ENCODE measurements around the gene KCNMB3.

KCNMB3 gene

GRCh38 chr3:179233043-179233442, 17.9 kb downstream of the KCNMB3 start:
- no peak for TF ChIP-seq EZH2phosphoT487 (IDR thresholded peaks at IDR 0.05; ENCODE audit: low read depth)
- TF ChIP-seq, protein P1, sequence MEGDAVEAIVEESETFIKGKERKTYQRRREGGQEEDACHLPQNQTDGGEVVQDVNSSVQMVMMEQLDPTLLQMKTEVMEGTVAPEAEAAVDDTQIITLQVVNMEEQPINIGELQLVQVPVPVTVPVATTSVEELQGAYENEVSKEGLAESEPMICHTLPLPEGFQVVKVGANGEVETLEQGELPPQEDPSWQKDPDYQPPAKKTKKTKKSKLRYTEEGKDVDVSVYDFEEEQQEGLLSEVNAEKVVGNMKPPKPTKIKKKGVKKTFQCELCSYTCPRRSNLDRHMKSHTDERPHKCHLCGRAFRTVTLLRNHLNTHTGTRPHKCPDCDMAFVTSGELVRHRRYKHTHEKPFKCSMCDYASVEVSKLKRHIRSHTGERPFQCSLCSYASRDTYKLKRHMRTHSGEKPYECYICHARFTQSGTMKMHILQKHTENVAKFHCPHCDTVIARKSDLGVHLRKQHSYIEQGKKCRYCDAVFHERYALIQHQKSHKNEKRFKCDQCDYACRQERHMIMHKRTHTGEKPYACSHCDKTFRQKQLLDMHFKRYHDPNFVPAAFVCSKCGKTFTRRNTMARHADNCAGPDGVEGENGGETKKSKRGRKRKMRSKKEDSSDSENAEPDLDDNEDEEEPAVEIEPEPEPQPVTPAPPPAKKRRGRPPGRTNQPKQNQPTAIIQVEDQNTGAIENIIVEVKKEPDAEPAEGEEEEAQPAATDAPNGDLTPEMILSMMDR (IDR thresholded peaks at IDR 0.05; ENCODE audit: low read depth, low read length), result no peak
- Histone ChIP-seq H3K27me3 (ENCODE audit: low read depth, low read length) (no peaks in the 10 kb centered on the region), H3K9me3 (ENCODE audit: insufficient read depth, low read length) (no peaks in the 10 kb centered on the region), H2AFZ (ENCODE audit: low read depth, low read length) (no peak overlapping the region), H3K79me2 (ENCODE audit: low read length) (no peaks in the 10 kb centered on the region), H4K20me1 (ENCODE audit: insufficient read depth, low read length) (no peaks in the 10 kb centered on the region), H3K4me3 (ENCODE audit: low read length) (no peak overlapping the region), H3K36me3 (replicated peaks; ENCODE audit: low read depth, low read length) (peaks cover 15% of the 10 kb centered on the region), H3K27ac (ENCODE audit: low read length) (no peak overlapping the region), H3K9ac (ENCODE audit: low read length) (no peak overlapping the region), H3K4me1 (ENCODE audit: low read length) (0 out of 2 replicates have a peak, but pooled peaks cover 4% of the 10 kb centered on the region), H3K4me2 (ENCODE audit: low read length) (no peak overlapping the region)

- peaks cover 20% of the 10 kb centered on the region for H3K36me3 ChIP-seq (replicated peaks; ENCODE audit: low read depth, low read length)
- H3K9ac ChIP-seq (ENCODE audit: low read length), result no peak overlapping the region
- no peak overlapping the region for H3K4me3 ChIP-seq (ENCODE audit: low read length)
- H4K20me1 ChIP-seq (ENCODE audit: insufficient read depth, low read length), result no peaks in the 10 kb centered on the region
- no peaks in the 10 kb centered on the region for H3K27me3 ChIP-seq (ENCODE audit: low read depth, low read length)
- H3K9me3 ChIP-seq (ENCODE audit: insufficient read depth, low read length), result no peaks in the 10 kb centered on the region
- H3K4me1 ChIP-seq (ENCODE audit: low read length), result no peaks in the 10 kb centered on the region
- H3K27ac ChIP-seq (ENCODE audit: low read length), result no peak overlapping the region
- no peak overlapping the region for H2AFZ ChIP-seq (ENCODE audit: low read depth, low read length)
- no peaks in the 10 kb centered on the region for H3K79me2 ChIP-seq (ENCODE audit: low read length)
- H3K4me2 ChIP-seq (ENCODE audit: low read length), result no peak overlapping the region
- no peak for TF ChIP-seq EZH2phosphoT487 (IDR thresholded peaks at IDR 0.05; ENCODE audit: low read depth)
- TF ChIP-seq, protein P1 (IDR thresholded peaks at IDR 0.05; ENCODE audit: low read depth, low read length), result no peak
Observed at GRCh38 chr3:179229177-179229576, 21.7 kb downstream of the KCNMB3 start.

- Histone ChIP-seq H3K36me3 (replicated peaks; ENCODE audit: low read depth, low read length) (peaks cover 12% of the 10 kb centered on the region), H3K4me1 (ENCODE audit: low read length) (no peaks in the 10 kb centered on the region), H3K79me2 (ENCODE audit: low read length) (no peaks in the 10 kb centered on the region), H3K4me3 (ENCODE audit: low read length) (no peak overlapping the region), H3K27ac (ENCODE audit: low read length) (no peak overlapping the region), H3K27me3 (ENCODE audit: low read depth, low read length) (no peaks in the 10 kb centered on the region), H3K4me2 (ENCODE audit: low read length) (no peak overlapping the region), H3K9ac (ENCODE audit: low read length) (no peak overlapping the region), H2AFZ (ENCODE audit: low read depth, low read length) (no peak overlapping the region), H4K20me1 (ENCODE audit: insufficient read depth, low read length) (no peaks in the 10 kb centered on the region), H3K9me3 (ENCODE audit: insufficient read depth, low read length) (no peaks in the 10 kb centered on the region)
- no peak for TF ChIP-seq EZH2phosphoT487 (IDR thresholded peaks at IDR 0.05; ENCODE audit: low read depth)
- TF ChIP-seq, protein P1 (IDR thresholded peaks at IDR 0.05; ENCODE audit: low read depth, low read length), result no peak
Observed at GRCh38 chr3:179227349-179227748, 23.6 kb downstream of the KCNMB3 start.

- H3K9ac ChIP-seq (ENCODE audit: low read length), result no peak overlapping the region
- no peak overlapping the region for H3K4me2 ChIP-seq (ENCODE audit: low read length)
- H3K9me3 ChIP-seq (ENCODE audit: insufficient read depth, low read length), result no peaks in the 10 kb centered on the region
- no peaks in the 10 kb centered on the region for H3K4me1 ChIP-seq (ENCODE audit: low read length)
- TF ChIP-seq, protein P1 (IDR thresholded peaks at IDR 0.05; ENCODE audit: low read depth, low read length), result no peak
- no peak for TF ChIP-seq EZH2phosphoT487 (IDR thresholded peaks at IDR 0.05; ENCODE audit: low read depth)
- peaks cover 8% of the 10 kb centered on the region for H3K36me3 ChIP-seq (replicated peaks; ENCODE audit: low read depth, low read length)
- H2AFZ ChIP-seq (ENCODE audit: low read depth, low read length), result no peak overlapping the region
- H3K27me3 ChIP-seq (ENCODE audit: low read depth, low read length), result no peaks in the 10 kb centered on the region
- H3K27ac ChIP-seq (ENCODE audit: low read length), result no peak overlapping the region
- H3K4me3 ChIP-seq (ENCODE audit: low read length), result no peak overlapping the region
- H3K79me2 ChIP-seq (ENCODE audit: low read length), result no peaks in the 10 kb centered on the region
- H4K20me1 ChIP-seq (ENCODE audit: insufficient read depth, low read length), result no peaks in the 10 kb centered on the region
Observed at GRCh38 chr3:179224584-179224983, 26.3 kb downstream of the KCNMB3 start.

All from OCI-LY3 (cell line).